Nucleus accumbens (tissue), 56 donors: ENCODE measurements around the gene MYO1C.
"Not testable (repeated sequence)": the region's sequence is repeated elsewhere in the genome, so short reads cannot be mapped to it uniquely, and the experiment has no call there.

ENCODE experiments used
- DNase-seq, 56 donors: peaks; one replicate each; lab custom pipeline; 2025; lab: John Stamatoyannopoulos, UW

The MYO1C gene

DNA sequence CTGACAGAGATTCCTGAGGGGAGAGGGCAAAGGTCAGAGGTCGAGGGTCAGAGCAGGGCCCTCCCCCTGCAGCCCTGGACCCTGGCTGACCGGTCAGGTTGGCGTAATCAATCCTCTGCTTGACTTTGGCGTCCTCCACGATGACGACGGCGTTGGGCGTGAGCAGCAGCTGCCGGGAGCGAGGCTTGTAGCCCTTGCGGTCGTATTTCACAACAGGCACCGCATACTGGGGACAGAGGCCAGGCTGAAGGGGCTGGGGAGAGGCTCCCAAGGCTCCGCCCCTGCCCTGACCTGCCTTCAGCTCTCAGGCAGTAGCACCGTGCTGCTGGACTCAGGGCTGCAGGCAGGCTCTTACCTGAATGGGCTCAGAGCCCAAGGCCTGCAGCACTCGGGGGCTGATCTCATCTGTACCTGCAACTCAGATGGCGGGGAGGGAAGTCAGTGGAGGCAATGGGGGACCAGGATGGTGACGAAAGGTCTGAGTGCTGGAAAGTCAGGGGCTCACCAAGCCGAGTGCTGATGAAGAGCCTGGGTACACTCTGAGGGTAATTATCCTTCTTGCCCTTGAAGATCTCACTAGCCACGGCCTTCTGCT lies 24.5 kb downstream of the MYO1C start:
- no peak for DNase-seq

DNA sequence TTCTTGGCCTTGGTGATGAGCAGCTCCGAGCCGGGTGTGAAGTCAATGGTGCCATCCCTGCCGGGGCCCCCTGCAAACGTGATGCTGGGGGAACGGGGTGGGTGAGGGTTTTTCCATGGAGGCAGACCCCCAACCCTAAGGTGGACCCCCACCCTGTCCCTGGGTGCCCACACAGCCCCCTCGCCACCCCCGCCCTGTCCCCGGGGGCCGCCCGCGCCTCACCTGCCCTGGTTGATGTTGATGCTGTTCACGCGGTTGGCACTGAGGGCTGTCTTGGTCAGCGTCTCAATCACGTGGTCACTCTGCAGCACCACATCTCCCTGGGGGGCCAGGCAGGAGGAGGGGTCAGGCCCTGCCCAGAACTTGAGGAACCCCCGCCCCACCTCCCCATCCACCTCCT lies 25.2 kb downstream of the MYO1C start:
- DNase-seq, result no peak

DNA sequence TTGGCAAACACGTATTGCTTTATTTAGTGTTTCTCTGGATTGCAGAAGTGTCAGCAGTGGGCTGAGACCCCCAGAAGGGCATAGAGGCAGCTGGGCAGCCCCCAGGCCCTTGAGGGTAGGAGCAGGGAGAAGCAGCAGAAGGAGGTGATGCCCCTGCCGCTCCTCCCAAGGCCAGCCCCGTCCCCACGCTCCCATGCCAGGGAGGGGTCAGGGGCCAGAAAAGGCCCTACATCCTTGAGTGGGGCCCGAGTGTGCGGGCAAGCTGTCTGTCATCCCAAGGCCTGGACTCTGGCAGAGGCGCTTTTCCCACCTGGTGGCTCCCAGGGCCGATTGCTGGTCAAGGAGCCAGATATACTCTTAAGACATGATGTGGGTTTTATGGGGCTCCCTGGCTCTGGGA lies 28.3 kb downstream of the MYO1C start:
- DNase-seq, result no peak

DNA sequence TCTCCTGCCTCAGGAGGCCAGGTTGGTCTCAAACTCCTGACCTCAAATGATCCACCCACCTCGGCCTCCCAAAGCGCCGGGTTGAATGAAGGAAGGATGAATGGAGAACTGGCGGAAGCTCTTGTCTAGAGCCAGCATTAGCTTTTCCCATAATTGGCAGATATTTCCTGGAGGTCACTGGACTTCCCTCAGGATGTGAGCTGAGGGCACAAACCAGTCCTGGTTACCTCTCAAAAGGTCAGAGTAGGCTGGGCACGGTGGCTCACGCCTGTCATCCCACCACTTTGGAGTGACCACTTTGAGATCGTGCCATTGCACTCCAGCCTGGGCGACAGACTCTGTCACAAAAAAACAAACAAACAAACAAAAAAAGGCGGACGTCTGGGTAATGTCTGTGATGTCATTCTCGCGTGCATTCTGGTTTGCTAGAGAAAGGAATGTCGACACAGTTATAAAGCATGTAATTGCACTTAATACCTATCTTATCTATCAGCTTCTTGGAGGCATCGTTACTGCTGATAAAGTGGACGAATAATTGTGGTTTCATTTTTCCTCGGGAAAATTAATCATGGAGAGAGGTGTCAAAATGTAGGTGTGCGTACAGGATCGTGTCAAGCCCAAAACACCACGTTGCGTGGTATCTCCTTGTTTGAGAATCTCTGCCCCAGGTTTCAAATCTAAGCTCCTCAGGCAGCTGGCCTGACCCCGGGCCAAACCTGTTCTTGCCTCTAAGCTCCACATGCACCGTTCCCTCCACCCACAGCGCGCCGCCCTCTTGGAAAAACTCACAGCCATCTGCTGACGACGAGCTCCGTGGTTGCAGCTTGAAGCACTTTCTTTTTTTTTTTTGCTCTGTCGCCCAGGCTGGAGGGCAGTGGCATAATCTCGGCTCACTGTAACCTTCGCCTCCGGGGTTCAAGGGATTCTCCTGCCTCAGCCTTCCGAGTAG lies 30.0 kb downstream of the MYO1C start:
- DNase-seq, result no peak

DNA sequence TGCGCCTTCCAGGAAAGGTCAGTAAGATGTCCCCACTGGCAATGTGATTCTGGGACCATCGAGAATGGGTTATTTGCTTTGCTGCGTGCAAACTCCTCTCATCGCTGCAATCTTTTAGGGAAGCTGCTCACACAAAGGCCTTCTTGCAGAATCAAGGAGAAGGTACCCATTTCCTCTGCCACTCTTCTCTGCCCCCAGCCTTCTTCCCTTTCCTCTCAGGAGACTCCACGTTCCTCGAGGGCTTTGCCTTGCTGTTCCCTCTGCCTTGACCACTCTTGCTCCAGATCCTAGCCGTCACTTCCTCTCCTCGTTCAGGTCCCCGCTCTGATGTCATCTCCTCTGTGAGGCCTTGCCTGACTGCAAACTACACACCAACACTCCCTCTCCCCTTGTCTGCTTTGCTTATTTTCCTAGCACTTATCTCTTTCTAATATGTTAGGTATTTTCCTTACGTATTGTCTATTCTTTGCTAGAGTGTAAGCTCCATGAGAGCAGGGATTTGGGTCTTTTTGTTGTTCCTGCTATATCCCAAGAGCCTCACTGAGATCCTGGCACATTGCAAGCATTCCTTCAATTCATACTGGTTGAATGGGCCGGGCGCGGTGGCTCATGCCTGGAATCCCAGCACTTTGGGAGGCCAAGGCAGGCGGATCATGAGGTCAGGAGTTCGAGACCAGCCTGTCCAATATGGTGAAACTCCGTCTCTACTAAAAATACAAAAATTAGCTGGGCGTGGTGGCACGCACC lies 31.1 kb downstream of the MYO1C start:
- no peak for DNase-seq

DNA sequence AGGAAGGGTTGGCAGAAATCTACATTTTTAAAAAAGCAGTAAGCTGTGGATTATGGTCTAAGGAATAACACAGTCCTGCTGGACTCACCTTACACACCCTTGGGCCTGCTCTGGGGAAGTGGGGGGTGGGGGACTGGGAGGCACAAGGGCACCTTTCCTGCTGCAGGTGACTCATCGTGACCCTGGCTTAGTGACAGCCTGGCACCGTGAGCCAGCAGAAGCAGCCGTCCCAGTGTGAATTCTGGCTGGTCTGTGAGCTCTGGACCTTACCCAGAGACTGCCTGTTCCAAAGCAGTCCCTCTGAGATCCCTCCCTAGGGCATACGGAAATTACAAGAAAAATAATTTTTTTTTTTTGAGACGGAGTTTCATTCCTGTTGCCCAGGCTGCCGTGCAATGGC lies 32.3 kb downstream of the MYO1C start:
- DNase-seq, result peak in 2 of 56 donors; percentile 7 to 18

DNA sequence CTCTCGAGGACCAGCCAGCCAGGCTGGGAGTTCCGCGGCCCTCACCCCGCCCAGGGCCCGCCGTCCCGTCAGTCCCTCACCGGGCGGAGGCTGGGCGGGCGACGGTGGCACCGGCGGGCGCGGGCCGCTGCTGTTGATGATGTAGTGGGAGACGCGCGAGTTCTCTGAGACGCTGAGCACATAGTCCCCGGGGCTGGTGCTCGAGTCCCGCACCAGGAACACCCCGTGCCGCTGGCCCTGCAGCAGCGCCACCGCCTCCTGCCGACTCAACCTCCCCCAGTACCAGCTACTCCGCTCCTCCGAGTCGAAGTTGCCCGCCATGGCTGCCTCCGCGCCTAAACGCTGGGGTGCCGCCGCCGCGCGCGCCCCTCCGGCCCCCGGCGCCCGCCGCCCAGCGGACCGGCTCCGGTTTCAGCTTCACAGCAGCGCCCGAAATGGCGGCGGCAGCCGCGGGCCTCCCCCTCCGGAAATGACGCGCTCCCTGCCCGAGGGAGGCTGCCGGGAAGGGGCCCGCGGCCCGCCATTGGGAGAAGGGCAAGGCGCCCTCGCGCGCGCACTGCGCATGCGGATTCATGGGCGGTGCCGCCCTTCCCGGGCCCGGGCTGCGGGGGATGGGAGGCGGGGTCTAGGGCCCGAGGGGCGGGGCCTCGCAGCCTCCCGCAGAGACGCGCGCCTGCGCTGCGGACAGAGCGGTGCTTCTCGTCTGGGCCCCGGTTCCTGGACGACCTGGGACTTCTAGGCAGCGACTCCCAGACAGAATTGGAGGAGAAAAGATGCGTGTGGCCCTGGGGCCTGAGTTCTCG lies 36.5 kb downstream of the MYO1C start, which contains the start of gene CRK:
Gene CRK (minus strand): TSS at position 436 of the 803 bp plus-strand sequence. CDS start 115 bp downstream, at position 321.
- peak in 55 of 56 donors; percentile 59 to 99 (median 94) for DNase-seq

DNA sequence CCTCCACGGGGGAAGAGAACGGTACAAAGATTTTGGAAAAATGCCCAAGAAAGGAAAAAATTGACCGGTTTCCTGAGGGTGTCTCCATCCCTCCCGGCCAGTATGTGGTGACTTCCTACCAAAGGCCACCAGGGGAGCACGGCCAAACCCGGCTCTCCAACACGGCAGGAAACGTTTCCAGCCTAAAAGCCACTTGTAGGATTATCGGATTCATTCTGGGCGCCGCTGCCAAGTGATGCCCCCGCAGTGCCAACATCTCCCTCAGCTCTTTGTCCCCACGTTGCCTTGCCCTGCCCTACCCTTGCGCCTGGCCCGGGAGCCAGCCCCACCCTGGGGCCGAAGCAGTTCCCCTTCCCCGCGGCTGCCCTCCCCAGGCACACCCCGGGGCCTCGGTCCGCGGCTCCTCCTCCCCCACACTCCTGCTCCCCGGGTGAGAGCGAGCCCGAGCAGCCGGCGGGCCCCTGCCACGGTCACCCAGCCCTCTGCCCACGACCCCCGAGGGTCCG lies 37.1 kb downstream of the MYO1C start:
- DNase-seq, result peak in 33 of 56 donors; percentile 5 to 63 (median 36)

DNA sequence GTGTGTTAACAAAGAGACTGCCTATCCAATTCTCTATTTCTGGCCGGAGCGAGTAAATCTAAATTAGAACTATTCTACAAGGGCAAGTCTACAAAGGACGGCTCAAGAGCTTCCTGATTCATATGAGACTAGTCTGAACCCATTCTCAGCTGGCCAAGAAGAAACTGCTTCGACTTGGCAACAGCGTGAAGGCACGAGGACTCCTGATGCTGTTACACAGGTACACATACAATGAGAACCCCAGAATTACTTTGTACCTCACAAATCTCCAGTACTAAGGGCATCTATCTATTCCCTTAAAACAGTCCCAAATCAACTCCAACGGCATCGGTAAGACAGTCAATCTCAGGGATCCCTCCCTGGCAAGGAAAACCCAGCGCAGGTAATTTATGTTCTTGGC lies 37.9 kb downstream of the MYO1C start:
- no peak for DNase-seq

DNA sequence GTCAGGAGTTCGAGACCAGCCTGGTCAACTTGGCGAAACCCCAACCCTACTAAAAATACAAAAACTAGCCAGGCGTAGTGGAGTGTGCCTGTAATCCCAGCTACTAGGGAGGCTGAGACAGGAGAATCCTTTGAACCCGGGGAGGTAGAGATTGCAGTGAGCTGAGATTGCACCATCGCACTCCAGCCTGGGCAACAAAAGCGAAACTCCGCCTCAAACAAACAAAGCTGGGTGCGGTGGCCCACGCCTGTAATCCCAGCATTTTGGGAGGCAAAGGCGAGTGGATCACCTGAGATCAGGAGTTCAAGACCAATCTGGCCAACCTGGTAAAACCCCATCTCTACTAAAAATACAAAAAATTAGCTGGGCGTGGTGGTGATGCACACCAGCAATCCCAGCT lies 38.8 kb downstream of the MYO1C start:
- not testable (repeated sequence) for DNase-seq

DNA sequence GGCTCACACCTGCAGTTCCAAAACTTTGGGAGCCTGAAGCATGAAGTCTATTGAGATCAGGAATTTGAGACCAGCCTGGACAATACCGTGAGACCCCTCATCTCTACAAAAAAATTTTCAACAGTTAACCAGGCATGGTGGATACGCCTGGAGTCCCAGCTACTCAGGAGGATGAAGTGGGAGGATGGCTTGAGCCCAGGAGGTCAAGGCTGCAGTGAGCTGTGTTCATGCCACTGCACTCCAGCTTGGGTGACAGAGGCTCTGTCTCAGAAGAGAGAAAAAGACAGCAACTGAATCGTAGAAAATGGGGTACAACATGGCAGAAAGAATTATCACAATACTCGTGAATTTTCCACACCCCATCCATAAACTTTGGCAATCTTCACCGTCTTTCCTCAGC lies 39.6 kb downstream of the MYO1C start:
- DNase-seq, result no peak

DNA sequence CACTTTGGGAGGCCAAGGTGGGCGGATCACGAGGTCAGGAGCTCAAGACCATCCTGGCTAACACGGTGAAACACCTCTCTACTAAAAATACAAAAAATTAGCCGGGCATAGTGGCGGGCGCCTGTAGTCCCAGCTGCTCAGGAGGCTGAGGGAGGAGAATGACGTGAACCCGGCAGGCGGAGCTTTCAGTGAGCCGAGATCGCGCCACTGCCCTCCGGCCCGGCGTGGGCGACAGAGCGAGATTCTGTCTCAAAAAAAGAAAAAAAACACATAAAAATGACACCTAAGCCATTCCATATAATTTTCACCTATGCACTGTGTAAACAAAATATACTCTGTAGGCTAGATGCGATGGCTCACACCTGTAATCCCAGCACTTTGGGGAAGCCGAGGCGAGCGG lies 42.2 kb downstream of the MYO1C start:
- not testable (repeated sequence) for DNase-seq

DNA sequence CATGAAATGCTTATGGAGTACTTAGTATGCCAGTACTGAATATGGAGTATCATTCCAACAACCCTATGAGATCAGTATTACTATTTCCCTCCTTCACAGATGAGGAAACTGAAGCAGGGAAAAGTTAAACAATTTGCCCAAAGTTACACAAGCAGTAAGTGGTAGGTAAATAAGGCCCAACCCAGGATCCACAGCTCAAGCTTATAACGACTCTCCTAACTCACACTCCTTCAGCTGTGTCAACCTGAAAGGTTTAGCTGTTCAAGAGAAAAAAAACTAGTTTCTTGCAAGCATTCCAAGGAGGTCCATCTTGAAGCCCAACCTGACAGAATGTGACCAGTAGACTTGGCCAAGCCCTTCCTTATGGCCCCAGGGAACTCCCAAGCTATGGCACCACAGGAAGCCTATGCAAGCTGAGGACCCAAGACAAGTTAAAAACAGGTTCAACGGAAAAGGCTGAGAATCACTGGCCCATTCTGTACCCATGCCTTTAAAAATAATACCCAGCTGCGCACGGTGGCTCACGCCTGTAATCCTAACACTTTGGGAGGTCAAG lies 43.0 kb downstream of the MYO1C start:
- DNase-seq, result no peak

DNA sequence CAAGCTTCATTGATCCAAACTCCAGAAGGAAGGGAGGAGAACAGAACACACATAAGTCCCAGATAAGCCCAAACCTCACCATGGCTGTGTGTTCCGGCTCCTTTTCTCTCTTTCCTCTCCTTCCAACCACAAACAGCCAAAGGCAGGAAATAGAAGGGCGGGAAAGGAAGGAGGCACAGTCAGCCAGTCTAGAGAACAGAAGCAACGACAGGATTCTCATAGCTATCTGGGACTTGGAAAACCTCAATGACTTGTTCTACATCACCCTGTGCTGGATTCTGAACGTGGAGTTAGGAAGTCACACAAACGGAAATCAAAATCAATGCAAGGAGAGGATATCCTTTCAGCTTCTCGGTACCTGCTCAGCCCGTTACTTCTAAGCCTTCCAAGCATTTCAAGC lies 45.4 kb downstream of the MYO1C start:
- no peak for DNase-seq

DNA sequence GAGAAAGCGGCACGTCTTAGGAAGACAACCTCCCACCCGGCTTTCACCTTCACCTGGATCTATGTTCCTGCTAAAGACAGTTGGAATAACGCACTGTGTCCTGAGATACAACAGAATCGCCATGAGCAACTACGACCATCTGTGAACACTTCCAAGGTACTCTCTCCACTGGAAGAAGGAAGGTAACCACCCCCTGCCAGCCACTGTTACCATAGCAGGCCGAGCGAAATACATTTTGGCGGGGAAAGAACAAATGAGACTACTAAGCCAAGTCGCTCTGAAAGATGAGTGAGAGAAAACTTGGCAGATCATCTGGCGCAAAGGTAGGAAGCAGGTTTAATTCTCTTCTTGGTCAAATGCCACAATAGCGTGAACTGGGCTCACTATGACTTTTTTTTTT lies 46.3 kb downstream of the MYO1C start:
- no peak for DNase-seq

DNA sequence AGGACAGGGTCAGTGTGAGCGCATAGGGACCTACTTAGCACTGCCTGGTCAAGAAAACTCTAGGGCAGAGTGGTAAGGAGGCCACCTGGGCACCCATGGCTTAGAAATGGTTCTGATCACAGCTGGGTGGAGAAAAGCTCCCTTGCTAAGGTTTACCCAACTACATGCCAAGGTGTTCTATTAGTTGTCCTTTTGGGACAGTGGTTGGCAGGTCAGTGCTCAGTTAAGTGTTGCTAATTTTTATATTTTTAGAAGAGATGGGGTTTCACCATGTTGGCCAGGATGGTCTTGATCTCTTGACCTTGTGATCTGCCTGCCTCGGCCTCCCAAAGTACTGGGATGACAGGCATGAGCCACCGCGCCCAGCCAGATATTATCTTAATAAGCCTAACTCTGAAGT lies 46.8 kb downstream of the MYO1C start:
- not testable (repeated sequence) for DNase-seq

DNA sequence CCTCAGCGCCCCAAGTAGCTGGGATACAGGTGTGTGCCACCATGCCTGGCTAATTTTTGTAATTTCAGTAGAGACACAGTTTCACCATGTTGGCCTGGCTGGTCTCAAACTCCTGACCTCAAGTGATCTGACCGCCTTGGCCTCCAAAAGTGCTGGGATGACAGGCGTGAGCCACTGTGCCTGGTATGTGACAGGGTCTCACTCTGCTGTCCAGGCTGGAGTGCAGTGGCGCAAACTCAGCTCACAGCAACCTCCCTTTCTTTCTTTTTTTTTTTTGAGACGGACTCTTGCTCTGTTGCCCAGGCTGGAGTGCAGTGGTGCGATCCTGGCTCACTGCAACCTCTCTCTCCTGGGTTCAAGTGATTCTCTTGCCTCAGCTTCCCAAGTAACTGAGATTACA lies 49.8 kb downstream of the MYO1C start:
- DNase-seq, result not testable (repeated sequence)

DNA sequence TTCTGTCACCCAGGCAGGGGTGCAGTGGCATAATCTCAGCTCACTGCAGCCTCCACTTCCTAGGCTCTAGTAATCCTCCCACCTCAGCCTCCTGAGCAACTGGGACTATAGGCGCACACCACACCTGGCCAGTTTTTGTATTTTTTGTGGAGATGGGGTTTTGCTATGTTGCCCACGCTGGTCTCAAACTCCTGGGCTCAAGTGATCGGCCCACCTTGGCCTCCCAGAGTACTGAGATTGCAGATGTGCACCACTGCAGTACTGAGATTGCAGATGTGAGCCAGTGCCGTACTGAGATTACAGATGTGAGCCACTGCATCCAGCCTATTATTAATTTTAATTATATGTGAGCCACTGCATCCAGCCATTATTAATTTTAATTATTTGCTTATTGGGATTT lies 50.3 kb downstream of the MYO1C start:
- no peak for DNase-seq

DNA sequence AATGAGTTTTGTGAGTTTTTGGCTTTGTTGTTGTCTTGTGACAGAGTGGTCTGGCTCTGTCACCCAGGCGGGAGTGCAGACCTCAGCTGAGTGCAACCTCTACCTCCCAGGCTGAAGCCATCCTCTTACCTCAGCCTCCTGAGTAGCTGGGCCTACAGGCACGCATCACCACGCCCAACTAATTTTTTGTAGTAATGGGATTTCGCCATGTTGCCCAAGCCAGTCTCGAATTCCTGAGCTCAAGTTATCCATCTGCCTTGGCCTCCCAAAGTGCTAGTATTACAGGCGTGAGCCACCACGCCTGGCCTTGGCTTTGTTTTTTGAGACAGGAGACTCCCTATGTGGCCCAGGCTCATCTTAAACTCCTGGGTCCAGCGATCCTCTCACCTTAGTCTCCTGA lies 51.6 kb downstream of the MYO1C start:
- DNase-seq, result no peak

DNA sequence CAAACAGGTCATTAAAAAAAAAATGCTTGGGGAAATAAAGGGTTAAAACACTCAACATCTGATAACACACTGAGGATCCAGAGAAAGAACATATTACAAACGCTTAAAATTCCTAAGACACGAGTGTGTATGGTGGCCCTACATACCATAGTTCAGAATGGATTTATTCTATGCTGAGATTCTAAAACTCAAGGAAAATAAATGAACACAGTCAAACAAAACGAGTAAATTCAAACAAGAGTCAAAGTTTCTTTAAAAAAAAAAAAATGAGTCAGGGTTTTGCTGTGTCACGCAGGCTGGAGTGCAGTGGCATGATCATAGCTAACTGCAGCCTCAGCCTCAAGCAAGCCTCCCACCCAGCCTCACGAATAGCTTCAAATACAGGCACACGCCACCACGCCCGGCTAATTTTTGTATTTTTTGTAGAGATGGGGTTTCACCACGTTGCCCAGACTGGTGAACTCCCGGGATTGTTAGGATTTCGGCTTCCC lies 53.8 kb downstream of the MYO1C start:
- DNase-seq, result peak in 3 of 56 donors; percentile 1 to 19 (median 4)
